Measurements from ENCODE around the gene POU2F2. TPM values are rescaled to one million over a fixed set of nuclear protein-coding genes. Genes with fewer than 3 reads are reported as not detected.

POU2F2 gene
- total RNA-seq, 1 experiment from 2014 or later: 6.0 TPM

DNA sequence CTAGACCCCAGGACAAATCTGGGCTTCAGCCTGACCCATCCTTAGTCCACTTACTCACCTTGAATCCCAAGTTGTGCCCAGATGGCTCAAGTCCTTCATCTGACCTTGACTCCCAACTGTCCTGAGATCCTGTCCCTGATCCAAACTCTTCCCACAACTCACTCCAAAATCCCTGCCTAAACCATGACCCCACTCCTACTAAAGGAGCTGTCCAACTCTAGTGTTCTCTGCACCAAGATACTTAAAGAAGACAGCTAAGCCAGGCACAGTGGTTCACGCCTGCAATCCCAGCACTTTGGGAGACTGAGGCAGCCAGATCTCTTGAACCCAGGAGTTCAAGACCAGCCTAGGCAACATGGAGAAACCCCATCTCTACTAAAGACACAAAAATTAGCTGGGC lies 8.5 kb downstream of the POU2F2 start:
- Mint-ChIP-seq H3K9me3 (peaks cover 4% of the 10 kb centered on the region), H3K4me3 (no peak overlapping the region), H3K27me3 (ENCODE audit: low read depth) (0 out of 2 replicates have a peak, but pooled peaks cover 4% of the 10 kb centered on the region), H3K27ac (no peak overlapping the region), H3K4me1 (peaks cover 12% of the 10 kb centered on the region), H3K36me3 (peaks cover 3% of the 10 kb centered on the region; the same call in 1 of the 2 replicates)
- no peak for ATAC-seq
- no peak for DNase-seq (ENCODE audit: low spot score)
- ChIA-PET CTCF (interaction anchor here (0.7 to 3.6 kb wide), 7 partner anchors 8 to 919 kb away, joined by 3 to 34 read pairs (median 3); partner anchors contain the start of gene POU2F2), POLR2A (interaction anchor here (0.6 kb wide), 1 partner anchor 1482 kb away, joined by 4 read pairs; no protein-coding TSS in a partner anchor)
- TF ChIP-seq ZNF423 (CRISPR knock-in tag; IDR thresholded peaks at IDR 0.05): no peak
- no peak for TF ChIP-seq ERG (CRISPR knock-in tag; IDR thresholded peaks at IDR 0.05)
- TF ChIP-seq NR2C2 (CRISPR knock-in tag; IDR thresholded peaks at IDR 0.05): no peak
- TF ChIP-seq OVOL2 (CRISPR knock-in tag; IDR thresholded peaks at IDR 0.05; ENCODE audit: borderline replicate concordance): no peak
- no peak for TF ChIP-seq NR1H2 (CRISPR knock-in tag; IDR thresholded peaks at IDR 0.05)
- no peak for TF ChIP-seq ARID4B (CRISPR knock-in tag; IDR thresholded peaks at IDR 0.05; ENCODE audit: borderline replicate concordance)
- TF ChIP-seq, protein P1, sequence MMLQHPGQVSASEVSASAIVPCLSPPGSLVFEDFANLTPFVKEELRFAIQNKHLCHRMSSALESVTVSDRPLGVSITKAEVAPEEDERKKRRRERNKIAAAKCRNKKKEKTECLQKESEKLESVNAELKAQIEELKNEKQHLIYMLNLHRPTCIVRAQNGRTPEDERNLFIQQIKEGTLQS (CRISPR knock-in tag; conservative IDR thresholded peaks at IDR 0.05): no peak
- no peak for TF ChIP-seq CREB1 (CRISPR knock-in tag; IDR thresholded peaks at IDR 0.05)
- TF ChIP-seq MYBL2 (CRISPR knock-in tag; IDR thresholded peaks at IDR 0.05): no peak
- TF ChIP-seq FOXJ3 (CRISPR knock-in tag; IDR thresholded peaks at IDR 0.05; ENCODE audit: borderline replicate concordance): no peak
- TF ChIP-seq, protein P2, sequence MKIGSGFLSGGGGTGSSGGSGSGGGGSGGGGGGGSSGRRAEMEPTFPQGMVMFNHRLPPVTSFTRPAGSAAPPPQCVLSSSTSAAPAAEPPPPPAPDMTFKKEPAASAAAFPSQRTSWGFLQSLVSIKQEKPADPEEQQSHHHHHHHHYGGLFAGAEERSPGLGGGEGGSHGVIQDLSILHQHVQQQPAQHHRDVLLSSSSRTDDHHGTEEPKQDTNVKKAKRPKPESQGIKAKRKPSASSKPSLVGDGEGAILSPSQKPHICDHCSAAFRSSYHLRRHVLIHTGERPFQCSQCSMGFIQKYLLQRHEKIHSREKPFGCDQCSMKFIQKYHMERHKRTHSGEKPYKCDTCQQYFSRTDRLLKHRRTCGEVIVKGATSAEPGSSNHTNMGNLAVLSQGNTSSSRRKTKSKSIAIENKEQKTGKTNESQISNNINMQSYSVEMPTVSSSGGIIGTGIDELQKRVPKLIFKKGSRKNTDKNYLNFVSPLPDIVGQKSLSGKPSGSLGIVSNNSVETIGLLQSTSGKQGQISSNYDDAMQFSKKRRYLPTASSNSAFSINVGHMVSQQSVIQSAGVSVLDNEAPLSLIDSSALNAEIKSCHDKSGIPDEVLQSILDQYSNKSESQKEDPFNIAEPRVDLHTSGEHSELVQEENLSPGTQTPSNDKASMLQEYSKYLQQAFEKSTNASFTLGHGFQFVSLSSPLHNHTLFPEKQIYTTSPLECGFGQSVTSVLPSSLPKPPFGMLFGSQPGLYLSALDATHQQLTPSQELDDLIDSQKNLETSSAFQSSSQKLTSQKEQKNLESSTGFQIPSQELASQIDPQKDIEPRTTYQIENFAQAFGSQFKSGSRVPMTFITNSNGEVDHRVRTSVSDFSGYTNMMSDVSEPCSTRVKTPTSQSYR (CRISPR knock-in tag; IDR thresholded peaks at IDR 0.05): no peak

DNA sequence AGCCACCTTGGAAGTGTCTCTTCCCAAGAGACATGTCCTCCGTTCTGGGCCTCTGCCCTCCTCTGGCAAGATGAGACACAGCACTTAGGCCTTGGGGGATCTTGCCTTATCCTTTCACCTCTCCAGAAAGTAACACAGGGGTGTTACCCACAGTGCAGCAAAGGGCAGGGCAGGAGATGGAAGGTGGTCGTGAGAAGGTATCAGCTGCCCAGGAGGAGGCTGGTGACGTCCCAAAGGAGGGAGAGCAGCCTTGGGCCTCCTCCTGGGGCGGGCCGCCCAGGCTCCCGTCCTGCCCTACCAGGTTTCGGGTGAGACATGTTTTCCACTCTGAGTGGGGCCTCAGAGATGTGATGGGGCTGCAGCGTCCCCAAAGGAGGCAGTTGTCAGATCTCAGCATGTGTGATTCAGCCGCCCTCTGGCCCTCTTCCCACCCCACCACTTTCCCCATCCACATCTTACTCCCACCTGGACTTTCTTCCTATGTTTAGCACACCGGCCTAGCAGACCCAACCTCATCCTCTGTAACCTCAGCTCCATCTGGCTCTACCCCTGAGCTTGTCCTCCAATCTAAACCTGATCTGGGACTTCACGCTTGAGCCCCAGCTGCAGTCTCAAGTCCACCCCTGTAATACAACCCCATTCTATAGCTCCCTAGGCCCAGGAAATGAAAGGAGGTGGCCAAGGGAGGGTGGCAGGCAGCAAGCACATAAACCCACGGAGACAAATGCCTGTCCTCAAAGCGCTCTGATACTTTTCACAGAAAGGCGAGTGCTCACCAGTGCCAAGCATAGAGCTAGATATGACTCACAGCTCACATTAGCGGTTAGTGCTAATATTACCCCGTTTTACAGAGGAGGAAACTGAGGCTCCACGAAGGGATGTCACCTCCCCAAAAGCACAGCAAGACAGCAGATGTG lies 9.3 kb downstream of the POU2F2 start:
- peaks cover 3% of the 10 kb centered on the region; the same call in 1 of the 2 replicates for H3K36me3 Mint-ChIP-seq
- H3K4me1 Mint-ChIP-seq: peaks cover 12% of the 10 kb centered on the region
- H3K4me3 Mint-ChIP-seq: no peak overlapping the region
- 0 out of 2 replicates have a peak, but pooled peaks cover 4% of the 10 kb centered on the region for H3K27me3 Mint-ChIP-seq (ENCODE audit: low read depth)
- ATAC-seq (no peak), DNase-seq (ENCODE audit: low spot score) (no peak)
- ChIA-PET POLR2A (no interaction called here), CTCF (interaction anchor here (0.8 to 3.6 kb wide), 5 partner anchors 9 to 919 kb away, joined by 3 to 34 read pairs (median 3); partner anchors contain the start of gene POU2F2)
- H3K27ac Mint-ChIP-seq: no peak overlapping the region
- peaks cover 4% of the 10 kb centered on the region for H3K9me3 Mint-ChIP-seq
- TF ChIP-seq, protein P3, sequence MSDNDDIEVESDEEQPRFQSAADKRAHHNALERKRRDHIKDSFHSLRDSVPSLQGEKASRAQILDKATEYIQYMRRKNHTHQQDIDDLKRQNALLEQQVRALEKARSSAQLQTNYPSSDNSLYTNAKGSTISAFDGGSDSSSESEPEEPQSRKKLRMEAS (CRISPR knock-in tag; IDR thresholded peaks at IDR 0.05): no peak
- TF ChIP-seq TEAD4 (CRISPR knock-in tag; IDR thresholded peaks at IDR 0.05): no peak
- no peak for TF ChIP-seq JUN (CRISPR knock-in tag; IDR thresholded peaks at IDR 0.05)
- TF ChIP-seq ZNF263 (CRISPR knock-in tag; IDR thresholded peaks at IDR 0.05; ENCODE audit: low read depth): no peak
- TF ChIP-seq, protein P4, sequence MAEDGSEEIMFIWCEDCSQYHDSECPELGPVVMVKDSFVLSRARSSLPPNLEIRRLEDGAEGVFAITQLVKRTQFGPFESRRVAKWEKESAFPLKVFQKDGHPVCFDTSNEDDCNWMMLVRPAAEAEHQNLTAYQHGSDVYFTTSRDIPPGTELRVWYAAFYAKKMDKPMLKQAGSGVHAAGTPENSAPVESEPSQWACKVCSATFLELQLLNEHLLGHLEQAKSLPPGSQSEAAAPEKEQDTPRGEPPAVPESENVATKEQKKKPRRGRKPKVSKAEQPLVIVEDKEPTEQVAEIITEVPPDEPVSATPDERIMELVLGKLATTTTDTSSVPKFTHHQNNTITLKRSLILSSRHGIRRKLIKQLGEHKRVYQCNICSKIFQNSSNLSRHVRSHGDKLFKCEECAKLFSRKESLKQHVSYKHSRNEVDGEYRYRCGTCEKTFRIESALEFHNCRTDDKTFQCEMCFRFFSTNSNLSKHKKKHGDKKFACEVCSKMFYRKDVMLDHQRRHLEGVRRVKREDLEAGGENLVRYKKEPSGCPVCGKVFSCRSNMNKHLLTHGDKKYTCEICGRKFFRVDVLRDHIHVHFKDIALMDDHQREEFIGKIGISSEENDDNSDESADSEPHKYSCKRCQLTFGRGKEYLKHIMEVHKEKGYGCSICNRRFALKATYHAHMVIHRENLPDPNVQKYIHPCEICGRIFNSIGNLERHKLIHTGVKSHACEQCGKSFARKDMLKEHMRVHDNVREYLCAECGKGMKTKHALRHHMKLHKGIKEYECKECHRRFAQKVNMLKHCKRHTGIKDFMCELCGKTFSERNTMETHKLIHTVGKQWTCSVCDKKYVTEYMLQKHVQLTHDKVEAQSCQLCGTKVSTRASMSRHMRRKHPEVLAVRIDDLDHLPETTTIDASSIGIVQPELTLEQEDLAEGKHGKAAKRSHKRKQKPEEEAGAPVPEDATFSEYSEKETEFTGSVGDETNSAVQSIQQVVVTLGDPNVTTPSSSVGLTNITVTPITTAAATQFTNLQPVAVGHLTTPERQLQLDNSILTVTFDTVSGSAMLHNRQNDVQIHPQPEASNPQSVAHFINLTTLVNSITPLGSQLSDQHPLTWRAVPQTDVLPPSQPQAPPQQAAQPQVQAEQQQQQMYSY (CRISPR knock-in tag; IDR thresholded peaks at IDR 0.05): no peak
- TF ChIP-seq STAT6 (CRISPR knock-in tag; conservative IDR thresholded peaks at IDR 0.05; ENCODE audit: low read depth): no peak
- TF ChIP-seq NR2C2 (CRISPR knock-in tag; IDR thresholded peaks at IDR 0.05): no peak

Measured in WTC11 (cell line).